ENCODE data around the gene PRMT3.

Gene PRMT3

DNA sequence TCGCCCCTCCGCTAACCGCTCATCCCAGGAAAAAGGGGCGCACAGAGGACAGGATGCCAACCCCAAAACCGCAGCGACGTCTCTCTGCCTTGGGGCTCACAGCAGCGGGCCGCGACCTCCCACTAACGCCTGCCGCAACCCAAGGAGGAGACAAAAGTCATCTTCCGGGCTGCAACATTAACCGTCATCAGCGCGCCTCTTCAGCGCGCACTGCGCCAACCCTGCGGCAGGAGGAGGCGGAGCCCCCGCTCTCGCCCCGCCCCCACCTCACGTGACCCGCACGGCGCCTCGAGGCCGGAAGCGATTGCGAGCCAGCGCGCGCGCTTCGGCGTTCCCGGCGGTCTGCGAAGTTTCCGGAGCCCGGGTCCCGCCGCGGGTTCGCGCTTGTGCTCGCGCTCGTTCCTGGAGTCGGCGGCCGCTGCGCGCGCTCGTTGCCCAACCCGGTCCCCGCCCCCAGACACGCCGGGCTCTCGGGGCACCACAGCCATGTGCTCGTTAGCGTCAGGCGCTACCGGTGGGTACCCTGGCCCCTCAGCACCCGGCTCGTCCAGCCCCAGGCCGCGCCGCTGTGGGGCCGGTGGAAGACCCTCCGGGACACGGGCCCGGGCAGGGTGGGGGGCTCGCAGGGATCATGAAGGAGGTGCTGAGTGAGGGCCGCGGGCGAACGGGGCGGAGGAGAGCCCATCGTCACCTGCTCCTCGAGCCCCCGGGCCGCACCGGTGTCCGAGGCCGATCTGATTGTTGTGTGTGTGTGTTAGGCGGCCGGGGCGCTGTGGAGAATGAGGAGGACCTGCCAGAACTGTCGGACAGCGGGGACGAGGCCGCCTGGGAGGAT, at the start of gene PRMT3:
Gene PRMT3 (plus strand): TSS at position 456 of the 835 bp plus-strand sequence. CDS start 31 bp downstream, at position 487.
- DNase-seq: peak; percentile 98

DNA sequence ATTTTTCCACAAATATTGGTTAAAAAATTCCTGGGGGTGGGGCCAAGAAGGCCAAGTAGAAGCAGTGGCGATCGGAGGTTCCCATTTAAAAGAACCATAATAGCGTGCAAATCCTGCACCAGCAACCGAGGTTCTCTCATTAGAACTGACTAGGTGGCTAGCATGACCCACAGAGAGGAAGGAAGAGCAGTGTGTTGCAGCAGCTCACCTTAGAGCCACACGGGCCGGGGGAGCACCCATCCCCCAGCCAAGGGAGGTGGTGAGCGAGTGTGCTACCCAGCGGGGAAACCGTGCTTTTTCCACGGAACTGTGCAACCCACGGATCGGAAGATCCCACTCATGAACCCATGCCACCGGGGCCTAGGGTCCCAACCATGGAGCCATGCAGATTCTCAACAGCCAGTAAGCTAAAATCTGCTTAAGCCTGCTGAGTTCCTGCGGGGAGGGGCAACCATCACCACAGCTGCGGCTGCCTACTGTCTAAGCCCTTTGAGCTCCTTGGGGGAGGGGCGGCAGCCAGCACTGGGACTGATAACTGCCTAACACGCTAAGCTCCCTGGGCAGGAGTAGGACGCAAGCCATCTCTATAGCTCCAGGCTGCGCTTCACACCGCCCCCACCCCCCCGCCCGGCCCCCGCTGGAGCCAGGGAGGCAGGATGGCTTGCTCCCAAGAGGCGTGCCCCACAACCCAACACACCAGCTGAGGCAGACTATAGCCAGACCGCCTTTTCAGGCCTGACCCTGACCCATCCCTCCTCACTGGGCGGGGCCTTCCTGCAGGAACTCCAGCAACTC, 45.0 kb upstream of the PRMT3 start:
- no peak for DNase-seq

- DNase-seq: no peak
Measured at GRCh38 chr11:20351136-20351535, 36.4 kb upstream of the PRMT3 start.

GRCh38 chr11:20351751-20352262, 35.7 kb upstream of the PRMT3 start:
- DNase-seq: no peak

DNA sequence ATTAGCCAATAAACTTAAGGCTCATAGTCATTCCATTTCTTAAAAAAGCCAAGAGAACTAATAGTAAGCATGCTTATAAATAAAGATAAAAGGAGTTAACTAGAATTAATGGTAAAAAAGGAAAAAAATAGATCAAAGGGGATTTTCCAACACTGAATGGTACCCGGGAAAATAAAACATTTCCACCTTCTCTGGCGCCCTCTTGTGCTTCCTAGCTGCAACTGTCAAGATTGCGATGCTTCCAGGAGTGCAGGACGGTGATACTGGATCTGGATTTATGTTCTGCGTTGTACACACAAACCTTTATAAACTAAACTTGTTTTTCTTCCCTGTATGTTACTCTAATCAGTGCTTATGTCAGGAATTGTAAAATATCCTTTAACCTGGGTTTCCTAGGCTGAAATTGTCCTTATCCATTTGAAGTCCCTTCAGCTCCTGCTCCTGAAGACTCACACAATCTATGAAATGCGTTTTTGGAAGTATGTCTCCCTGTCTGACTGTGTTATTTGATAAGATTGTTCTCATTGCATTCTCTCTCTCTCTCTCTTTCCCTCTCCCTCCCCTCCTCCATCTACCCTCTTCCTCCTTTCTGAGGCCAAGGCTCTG, 33.6 kb upstream of the PRMT3 start:
- DNase-seq: peak; percentile 41

- DNase-seq: peak; percentile 62
Measured at GRCh38 chr11:20355221-20356219, 32.0 kb upstream of the PRMT3 start.

DNA sequence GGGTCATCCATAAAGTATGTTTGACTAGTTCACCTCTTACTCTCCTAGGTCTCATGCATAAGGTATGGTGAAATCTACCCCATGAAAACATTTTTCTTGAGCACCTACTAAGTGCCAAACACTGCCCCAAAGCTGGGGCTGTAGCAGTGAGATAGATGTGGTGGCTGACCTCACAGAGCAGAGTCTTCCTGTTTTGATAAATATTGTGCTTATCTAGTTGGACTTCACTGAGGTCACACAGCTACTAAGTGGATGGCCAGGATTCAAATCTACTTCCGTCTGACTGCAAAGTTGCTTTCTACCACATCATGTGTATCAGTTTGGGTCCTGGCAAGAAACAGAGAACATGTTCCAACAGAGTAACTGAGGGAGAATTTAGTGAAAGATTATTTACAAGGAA, 30.4 kb upstream of the PRMT3 start:
- DNase-seq: no peak

DNA sequence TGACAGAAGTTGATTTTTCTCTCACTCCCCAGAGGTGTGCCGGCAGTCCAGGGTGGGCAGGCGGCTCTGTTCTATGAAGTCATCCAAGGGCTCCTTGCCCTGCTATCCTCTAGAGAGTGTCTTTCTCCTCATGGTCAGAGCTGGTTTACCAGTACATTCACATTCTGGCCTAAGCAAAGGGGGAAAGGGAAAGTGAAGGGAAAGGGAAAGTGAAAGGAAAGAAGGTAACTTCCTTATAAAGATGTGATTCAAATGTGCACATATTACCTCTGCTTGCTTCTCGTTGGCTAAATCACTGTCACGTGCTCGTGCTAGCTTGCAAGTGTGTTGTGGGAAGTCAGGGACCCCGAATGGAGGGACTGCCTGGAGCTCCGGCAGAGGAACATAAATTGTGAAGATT, 26.9 kb upstream of the PRMT3 start:
- peak; percentile 62 for DNase-seq

- no peak for DNase-seq
Measured at GRCh38 chr11:20362481-20362880, 25.0 kb upstream of the PRMT3 start.

DNA sequence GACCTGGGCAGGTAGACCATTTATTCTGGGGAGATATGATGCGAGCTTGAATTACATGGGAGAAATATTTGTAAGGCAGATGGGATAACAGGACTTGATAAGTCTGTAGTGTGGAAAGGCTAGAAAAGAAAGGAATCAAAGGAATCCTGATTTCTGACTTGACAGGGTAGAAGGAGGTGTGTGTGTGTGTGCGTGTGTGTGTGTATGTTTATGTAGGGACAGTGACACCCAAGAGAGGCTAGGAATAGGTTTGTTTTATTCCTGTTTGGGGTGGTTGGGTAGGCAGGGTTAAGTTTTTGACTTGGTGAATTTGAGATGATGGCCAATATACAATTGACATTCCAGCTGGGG, 24.4 kb upstream of the PRMT3 start:
- DNase-seq: no peak

DNA sequence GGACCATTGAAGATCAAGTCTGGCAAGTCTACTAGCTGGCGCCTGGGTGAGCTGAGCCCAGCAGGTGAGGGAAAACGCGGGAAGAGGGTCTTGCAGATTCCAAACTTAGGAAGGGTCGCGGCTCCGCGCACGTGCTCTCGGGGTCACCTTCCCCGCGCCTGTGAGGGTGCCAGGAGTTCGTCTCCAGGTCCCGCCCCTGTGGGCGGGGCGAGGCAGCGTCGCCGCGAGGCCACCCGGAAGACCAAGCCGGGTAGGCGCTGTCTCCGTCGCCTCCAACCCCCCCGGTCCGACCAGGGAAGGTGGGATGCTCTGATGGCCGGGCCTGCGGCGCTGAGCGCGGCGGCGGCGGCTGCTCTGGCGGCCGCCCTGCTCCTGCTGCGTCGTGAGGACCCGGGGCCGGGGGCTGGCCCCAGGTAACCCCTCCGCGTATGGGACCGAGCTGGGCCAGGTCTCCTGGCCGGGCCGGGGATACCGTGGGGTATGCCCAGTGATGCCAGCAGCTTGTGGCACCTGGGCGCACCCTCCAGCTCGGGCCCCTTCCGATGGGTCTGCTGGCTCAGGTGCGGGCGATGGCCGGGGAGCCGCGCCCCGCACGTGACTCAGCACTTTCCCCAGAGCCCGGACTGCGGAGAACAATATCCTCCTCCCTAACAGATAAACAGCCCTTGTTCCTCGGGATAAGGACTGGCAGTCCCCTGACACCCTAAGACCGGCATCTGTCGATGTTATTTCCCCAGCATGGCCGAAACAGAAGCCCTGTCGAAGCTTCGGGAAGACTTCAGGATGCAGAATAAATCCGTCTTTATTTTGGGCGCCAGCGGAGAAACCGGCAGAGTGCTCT, 23.8 kb upstream of the PRMT3 start, which contains the start of gene HTATIP2:
Gene HTATIP2 (plus strand): TSS at position 215 of the 841 bp plus-strand sequence. CDS start 524 bp downstream, at position 739.
- peak; percentile 85 for DNase-seq

DNA sequence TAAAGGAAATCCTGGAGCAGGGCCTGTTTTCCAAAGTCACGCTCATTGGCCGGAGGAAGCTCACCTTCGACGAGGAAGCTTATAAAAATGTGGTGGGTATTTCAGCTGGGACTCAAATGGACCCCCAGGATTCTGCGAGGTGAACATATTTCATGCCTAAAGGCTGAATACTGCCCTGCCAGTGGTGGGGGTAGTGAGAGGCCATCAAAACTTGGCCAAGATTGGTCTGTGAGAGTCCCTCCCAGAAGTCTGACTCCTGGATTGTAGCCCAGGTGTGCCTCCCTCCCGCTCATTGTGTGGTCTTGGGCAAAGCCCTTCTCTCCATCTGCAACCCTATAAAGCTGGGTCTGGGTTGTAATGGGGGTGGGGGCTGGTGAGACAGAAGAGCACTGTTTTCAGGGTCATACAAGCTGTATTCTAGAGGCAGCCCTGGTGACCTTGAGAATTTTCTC, 23.1 kb upstream of the PRMT3 start:
- DNase-seq: peak; percentile 10

DNA sequence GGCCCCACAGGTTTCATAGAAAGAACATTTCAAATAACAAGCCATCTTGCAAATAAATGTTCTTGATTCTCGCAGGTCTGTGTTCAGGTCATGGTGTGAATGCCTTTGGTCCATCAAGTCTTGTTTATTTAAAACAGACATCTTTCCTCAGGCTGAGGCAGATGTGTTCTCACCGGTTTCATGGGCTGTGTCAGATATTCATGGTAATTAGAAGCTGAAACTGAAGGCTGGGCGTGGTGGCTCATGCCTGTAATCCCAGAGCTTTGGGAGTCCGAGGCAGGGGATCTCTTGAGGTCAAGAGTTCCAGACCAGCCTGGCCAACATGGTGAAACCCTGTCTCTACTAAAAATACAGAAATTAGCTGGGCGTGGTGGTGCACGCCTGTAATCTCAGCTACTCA, 22.1 kb upstream of the PRMT3 start:
- DNase-seq: peak; percentile 7

- peak; percentile 85 for DNase-seq
Measured at GRCh38 chr11:20367313-20367948, 20.1 kb upstream of the PRMT3 start.

DNA sequence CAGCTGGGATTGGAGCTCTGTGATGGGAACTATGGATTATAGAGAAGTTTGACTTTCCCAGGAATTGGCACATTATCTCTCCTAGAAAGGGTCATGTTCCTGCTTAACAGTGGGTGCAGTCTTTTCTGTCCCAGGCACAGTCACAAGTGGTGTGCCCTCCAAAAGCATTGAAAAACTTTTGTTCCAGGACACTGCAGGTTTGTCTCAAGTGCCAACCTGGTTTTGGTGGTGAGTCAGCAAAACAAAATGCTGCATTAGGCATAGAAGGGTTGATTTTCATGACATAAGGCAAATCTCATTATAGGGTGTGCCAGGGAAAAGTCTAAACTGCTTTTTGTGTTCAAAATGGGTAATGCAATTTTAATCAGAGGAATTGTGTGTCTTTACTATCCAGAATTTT, 19.1 kb upstream of the PRMT3 start:
- peak; percentile 14 for DNase-seq

DNA sequence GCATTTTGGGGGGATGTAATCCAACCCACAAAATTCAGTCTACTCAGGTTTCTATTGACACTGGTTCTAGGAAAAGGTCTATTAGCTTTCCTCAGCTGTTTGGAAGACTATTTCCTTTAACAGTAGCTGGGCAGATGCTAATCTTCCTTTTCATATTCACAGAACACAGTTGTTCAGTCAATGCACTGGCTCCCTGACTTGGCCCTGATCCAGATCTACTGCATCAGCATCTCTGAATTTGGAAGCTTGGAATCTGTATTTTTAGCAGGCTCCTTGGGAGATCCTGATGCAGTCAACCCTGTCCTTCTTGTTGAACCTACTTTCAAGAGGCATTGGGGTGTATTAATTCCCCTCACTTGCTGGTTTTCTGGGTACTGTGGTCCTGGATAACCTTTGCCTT, 17.7 kb upstream of the PRMT3 start:
- no peak for DNase-seq

- DNase-seq: no peak
Measured at GRCh38 chr11:20372081-20372626, 15.4 kb upstream of the PRMT3 start.

GRCh38 chr11:20373147-20373546, 14.4 kb upstream of the PRMT3 start:
- no peak for DNase-seq

DNA sequence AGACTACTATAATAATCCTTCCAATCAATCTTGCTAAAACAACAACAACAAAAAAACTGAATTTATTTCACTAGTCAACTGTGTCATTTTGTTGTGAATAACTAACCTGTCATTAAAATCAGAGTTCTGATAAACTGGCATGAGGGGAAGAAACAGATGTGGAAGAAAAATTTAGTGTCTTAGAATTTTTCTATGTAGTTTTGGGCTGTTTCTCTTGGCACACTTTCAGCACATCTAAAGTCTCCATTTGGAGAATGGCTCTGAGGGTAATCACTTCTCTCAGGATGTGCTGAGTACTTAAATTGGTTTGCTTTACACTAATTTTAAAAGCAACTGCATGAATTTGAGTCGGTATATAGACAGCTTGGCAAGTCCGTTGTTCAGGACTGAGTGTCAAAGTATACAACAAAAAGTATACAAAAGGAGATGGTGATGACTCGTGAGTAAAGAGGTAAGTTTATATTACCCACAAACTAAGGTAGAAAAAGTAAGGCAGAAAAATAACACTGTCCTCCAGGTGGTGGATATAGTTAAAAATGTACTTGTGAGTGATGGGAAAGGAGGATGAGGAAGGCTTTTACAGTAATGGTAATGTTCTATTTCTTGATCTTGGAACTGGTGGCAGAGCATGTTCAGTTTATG, 13.8 kb upstream of the PRMT3 start:
- DNase-seq: no peak

All from activated CD4-positive, alpha-beta T cell treated with anti-CD3 and anti-CD28 coated beads, Interleukin-10, Interleukin-2, amounts not matched to agents 100 ng/mL and 50 ng/mL, durations not matched to agents 16 hours and 8 hours (primary cell).